ENCODE results near the gene OSTM1. TPM values are rescaled to one million over a fixed set of nuclear protein-coding genes. Genes with fewer than 3 reads are reported as not detected.

OSTM1 gene, protein sequence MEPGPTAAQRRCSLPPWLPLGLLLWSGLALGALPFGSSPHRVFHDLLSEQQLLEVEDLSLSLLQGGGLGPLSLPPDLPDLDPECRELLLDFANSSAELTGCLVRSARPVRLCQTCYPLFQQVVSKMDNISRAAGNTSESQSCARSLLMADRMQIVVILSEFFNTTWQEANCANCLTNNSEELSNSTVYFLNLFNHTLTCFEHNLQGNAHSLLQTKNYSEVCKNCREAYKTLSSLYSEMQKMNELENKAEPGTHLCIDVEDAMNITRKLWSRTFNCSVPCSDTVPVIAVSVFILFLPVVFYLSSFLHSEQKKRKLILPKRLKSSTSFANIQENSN
- 19.0 and 29.8 TPM in 2 replicates for total RNA-seq (2014; rRNA removed; shearing (Covaris generic))

- peak; percentile 61 for DNase-seq (ENCODE audit: low spot score)
Measured at GRCh38 chr6:108074359-108075144, at the start of gene OSTM1. TSS of gene OSTM1 (minus strand) at chr6:108074741. CDS start at chr6:108074651, 90 bp downstream.

DNA sequence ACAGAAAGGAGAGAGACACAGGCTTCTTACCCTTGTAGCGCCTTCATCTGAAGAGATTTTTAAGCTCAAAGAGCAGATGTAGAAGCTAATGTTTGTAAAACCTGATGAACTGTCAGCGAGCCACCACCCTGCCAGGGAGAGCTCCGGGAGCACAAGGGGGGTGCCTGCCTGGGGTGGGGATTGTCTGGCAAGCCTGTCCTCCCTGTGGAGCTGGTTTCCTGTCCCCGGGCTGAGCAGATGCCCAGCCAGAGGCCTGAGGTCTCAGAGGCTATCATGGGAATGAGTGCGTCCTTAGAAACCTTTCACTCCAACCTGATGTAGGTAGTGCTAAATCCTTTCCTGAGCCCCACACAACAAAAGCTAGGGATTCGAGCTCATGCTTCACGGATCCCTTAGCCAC is 49.4 kb upstream of the OSTM1 start:
- no peak for DNase-seq (ENCODE audit: low spot score)

DNA sequence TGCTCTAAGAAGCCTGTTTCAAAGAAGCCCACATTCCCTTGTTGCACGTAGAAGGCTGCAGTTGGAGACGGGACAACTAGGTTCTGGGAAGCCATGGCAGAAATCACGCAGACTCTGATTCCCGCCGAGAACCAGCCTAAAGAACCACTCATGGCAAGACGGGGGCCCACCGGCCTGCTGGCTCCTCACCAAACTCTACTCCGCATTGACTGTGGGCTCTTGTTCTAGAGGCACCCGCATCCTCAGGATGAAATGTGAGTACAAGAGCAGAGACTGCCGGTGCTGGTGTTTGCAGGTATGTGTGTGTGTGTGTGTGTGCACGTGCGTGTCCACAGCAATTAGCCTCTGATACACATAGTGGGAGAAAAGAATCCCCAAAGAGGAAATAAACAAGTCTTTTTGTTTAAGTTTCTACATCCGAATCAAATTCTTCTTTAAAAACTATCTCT is 49.0 kb upstream of the OSTM1 start:
- no peak for DNase-seq (ENCODE audit: low spot score)

- no peak for DNase-seq (ENCODE audit: low spot score)
Measured at GRCh38 chr6:108121612-108122011, 47.1 kb upstream of the OSTM1 start.

GRCh38 chr6:108120311-108120710 is 45.8 kb upstream of the OSTM1 start:
- no peak for DNase-seq (ENCODE audit: low spot score)

GRCh38 chr6:108119769-108120141 is 45.2 kb upstream of the OSTM1 start:
- DNase-seq (ENCODE audit: low spot score), result no peak

DNA sequence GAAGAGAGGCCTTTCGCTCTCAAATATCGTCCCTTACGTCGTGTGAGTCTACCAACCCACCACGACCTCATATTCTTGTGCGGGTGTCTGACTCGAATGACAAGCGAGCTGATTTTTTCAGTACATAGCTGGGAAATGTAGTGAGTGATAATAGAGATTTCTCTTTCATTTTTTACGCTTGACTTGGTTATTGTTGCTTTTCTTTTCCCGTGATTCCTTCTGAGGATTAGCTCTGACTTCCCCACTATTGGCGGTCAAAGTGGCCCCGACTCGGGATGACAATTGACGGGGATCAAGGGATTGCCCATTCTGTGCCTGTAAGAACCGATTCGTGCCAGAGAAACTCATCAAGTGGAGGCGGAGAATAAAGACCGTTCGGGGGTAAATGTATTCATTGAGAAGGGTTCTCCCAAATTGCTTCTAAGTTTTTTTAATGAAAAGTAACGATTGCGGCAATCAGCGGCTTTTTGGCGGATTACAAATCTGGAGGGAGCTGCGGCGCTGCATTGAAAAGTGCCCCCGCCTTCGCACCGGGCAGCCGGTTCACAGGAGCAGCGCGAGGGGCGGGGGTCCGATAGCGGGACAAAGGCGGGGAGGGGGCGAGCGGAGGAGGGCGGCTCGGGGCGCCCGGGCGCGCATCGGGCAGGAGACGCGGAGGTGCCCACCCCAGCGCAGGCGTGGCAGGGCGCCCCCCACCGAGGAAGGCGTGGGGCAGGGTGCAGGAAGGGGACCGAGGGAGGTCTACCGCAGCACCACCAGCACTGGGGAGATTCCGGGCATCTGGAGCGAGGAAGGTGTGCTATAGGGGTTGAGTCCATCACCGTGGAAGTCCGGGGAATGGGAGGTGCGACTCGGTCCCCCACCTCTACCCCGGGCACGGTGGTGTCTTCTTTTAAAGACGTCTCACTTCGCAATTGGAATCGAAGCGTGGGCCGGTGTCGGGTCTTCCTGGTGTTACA is 44.5 kb upstream of the OSTM1 start:
- no peak for DNase-seq (ENCODE audit: low spot score)

DNA sequence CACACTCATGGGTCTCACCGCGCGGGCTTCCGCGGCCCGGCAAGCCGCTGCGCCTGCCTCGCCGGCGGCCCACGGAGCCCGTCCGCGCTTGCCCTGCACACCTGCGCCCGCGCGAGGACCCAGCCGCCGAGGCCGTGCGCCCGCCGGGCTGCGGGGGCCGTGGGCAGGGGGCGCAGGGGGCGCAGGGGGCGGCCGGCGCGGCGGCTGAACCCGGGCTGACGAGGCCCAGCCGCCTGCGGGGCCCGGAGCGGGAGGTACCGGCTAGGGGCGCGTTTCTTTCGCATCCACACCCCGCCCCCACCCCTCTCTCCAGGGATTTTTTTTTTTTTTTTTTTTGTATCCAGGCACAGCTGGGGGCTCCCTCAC is 43.8 kb upstream of the OSTM1 start:
- DNase-seq (ENCODE audit: low spot score), result no peak

DNA sequence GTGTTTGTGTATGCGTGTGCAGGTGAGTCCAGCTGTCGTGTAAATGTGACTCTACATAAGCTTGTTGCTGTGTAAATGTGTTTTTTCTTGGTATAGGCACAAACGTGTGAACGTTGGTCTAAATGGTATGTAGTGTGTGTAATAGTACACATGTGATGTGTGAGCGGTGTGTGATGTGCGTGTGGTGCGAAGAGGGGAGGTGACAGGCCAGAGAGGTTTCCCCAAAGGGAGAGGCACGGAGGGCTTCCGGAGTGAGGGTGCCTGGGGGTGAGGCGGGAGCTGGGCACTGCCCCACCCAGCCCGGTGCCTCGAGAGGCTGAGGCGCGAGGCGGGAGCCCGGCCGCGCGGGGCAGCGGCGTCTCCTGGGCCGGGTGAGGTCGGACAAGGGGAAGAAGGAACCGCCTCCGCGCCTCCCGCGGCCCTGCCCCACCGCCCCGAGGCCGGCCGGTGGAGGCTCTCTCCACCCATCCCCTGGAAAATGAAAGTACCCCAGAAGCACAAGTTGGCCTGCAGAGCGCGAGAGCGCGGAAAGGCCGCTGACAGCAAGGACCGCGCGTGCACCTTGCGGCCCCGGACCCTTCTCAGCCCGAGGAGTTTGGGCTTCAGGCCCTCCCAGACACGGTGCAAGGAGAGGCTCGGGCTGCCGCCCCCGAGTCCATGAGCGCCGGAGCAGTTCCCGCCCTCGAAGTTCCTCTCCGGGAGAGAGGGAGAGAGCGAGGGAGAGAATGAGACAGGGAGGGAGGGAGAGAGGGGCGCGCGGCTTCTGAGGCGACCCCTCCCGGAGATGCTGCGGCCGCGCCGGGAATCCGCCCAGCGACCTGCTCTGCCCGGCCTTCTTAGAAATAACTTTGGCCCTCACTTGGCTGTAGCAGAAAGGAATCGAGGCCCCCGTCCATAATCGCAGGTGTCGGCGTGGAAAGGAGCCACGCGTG is 43.2 kb upstream of the OSTM1 start:
- DNase-seq (ENCODE audit: low spot score), result no peak

- no peak for DNase-seq (ENCODE audit: low spot score)
Measured at GRCh38 chr6:108116546-108117426, 42.2 kb upstream of the OSTM1 start.

GRCh38 chr6:108115598-108116058 is 41.1 kb upstream of the OSTM1 start:
- no peak for DNase-seq (ENCODE audit: low spot score)

GRCh38 chr6:108114841-108115597 is 40.5 kb upstream of the OSTM1 start:
- DNase-seq (ENCODE audit: low spot score), result no peak

GRCh38 chr6:108113557-108114519 is 39.3 kb upstream of the OSTM1 start:
- peak; percentile 27 for DNase-seq (ENCODE audit: low spot score)

DNA sequence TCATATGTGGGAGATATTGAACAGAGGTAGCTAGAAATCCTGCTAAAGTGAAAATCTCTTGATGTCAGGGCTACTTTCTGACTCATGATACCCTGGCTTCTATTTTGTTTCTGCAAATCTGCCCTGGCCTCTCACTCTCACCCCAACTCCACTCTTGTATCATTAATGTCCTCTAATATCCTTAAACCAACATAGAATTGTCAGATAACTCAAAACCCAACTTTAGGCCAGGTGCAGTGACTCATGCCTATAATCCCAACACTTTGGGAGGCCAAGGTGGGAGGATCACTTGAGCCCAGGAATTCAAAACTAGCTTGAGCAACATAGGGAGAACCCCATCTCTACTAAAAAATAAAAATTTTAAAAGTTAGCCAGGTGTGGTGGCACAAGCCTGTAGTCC is 33.8 kb upstream of the OSTM1 start:
- no peak for DNase-seq (ENCODE audit: low spot score)

DNA sequence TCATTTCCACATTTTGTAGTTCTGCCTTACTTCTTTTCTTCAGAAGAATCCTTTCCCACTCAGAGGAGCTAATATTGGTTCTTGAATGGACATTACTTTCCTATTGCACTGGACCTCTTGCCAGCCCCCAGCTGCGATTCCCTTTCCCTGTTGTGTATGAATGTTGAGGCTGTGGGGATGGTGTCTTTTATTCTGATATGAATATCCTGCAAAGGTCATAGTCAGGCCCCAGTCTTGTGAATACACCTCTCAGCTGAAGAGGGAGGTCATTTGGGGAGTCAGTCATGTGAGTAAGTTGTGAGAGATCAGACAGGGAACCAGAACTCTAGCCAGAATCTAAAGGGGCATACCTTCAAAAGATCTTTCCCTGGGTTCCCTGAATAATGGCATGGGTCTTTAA is 32.6 kb upstream of the OSTM1 start:
- DNase-seq (ENCODE audit: low spot score), result no peak

DNA sequence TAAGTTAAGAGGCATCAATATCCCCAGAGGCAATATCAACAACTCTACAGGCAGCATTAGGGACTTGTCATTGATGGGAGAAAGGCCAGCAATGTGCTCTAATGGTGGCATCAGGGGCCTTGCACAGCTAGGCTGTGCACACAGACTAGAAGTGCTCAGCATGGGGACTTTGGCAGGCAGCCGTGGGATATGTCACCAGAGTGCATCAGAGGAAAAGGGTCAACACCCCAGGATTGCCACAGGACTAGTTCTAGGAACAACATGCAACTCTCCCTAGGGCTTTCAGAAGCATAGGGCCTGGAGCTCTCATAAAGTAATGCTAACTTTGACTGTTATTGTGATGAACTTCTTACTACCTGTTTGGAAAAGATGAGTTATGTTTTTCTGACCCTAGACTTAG is 32.2 kb upstream of the OSTM1 start:
- no peak for DNase-seq (ENCODE audit: low spot score)

GRCh38 chr6:108106261-108106660 is 31.7 kb upstream of the OSTM1 start:
- DNase-seq (ENCODE audit: low spot score), result no peak

DNA sequence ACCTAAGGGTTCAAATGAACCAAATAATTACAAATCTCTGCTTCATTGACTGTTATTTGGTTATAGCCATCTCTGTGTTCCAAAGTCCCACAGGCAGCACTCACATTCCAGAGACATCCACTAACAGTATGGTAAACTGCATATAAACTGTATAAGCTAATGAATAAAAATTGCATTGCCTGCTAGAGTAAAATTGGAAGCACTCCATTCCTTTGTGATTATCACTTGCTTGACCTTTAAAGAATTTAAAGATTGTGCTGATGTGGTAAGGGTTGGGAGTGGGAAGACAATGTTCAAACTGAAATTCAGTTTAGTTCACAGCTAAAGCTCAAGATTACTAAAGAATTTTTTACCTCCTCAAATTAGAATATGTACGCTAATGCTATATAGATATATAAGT is 31.0 kb upstream of the OSTM1 start:
- DNase-seq (ENCODE audit: low spot score), result no peak
